ENCODE measurements around the gene TBC1D20.

Gene TBC1D20

GRCh38 chr20:407953-408842 is 54.1 kb downstream of the TBC1D20 start, which contains the start of gene RBCK1:
Gene RBCK1 (plus strand): TSS chr20:408299. CDS start chr20:408758, 459 bp downstream.
- Mint-ChIP-seq H3K4me3 (peak within 1 kb of the TSS; percentile 98), H3K4me1 (peaks cover 46% of the 10 kb centered on the region), H3K9me3 (no peaks in the 10 kb centered on the region), H3K27ac (peak within 1 kb of the TSS; percentile 93), H3K27me3 (no peaks in the 10 kb centered on the region), H3K36me3 (ENCODE audit: low read depth) (peaks cover 42% of the 10 kb centered on the region)
- ATAC-seq: peak; percentile 77
- DNase-seq: peak; percentile 89

DNA sequence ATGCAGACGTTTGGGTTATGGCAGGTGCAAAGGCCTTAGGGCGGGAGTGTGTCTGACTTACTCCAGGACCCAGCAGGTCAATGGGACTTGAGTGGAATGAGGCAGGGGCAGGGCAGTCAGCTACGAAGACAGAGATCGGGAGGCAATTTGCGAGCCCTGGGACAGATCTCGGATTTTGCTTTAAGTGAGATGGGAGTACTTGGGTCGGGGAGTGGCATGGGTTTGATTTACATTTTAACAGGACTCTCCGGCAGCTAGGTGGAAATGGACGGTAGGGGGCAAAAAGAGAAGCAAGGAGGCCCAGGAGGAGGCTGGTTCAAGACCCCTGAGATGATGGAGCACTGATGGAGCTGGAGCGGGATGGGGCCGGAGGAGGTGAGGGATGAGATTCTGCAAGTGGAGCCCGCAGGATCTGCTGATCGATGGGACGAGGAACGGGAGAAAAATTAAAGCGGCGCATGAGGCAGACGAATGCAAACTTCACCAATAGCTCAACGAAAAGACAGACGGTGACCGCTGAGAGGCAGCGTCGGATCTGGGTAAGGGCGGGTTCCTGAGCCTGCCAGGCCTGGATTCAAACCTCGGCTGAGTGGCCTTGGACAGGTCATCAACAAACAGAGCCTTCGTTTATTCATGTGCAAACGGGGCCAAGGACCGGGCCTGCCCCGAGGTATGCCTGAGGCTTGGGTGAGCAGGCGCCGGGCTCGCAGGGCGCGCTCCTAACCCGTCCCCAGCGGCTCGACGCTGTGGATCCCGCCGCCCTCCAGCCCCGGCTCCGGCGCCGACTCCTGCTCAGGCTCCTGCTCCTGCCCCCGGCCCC is 55.0 kb downstream of the TBC1D20 start:
- ATAC-seq (peak; percentile 80), DNase-seq (peak; percentile 75)
- H3K9me3 Mint-ChIP-seq: no peaks in the 10 kb centered on the region
- H3K27me3 Mint-ChIP-seq: no peaks in the 10 kb centered on the region
- peak overlapping the region; percentile 80 for H3K4me3 Mint-ChIP-seq
- peaks cover 34% of the 10 kb centered on the region for H3K36me3 Mint-ChIP-seq (ENCODE audit: low read depth)
- H3K27ac Mint-ChIP-seq: peak overlapping the region; percentile 79
- H3K4me1 Mint-ChIP-seq: peaks cover 43% of the 10 kb centered on the region

GRCh38 chr20:406200-407132 is 55.9 kb downstream of the TBC1D20 start:
- Mint-ChIP-seq H3K9me3 (no peaks in the 10 kb centered on the region), H3K4me1 (peaks cover 43% of the 10 kb centered on the region), H3K27ac (peak overlapping the region; percentile 79), H3K27me3 (no peaks in the 10 kb centered on the region), H3K4me3 (peak overlapping the region; percentile 80), H3K36me3 (ENCODE audit: low read depth) (peaks cover 25% of the 10 kb centered on the region)
- no peak for ATAC-seq
- no peak for DNase-seq

- Mint-ChIP-seq H3K27me3 (no peaks in the 10 kb centered on the region), H3K4me1 (peaks cover 22% of the 10 kb centered on the region), H3K36me3 (ENCODE audit: low read depth) (peaks cover 3% of the 10 kb centered on the region), H3K9me3 (no peaks in the 10 kb centered on the region), H3K27ac (no peak overlapping the region), H3K4me3 (no peak overlapping the region)
- ATAC-seq (no peak), DNase-seq (no peak)
These were observed 58.2 kb downstream of the TBC1D20 start for GRCh38 chr20:404088-404487.

DNA sequence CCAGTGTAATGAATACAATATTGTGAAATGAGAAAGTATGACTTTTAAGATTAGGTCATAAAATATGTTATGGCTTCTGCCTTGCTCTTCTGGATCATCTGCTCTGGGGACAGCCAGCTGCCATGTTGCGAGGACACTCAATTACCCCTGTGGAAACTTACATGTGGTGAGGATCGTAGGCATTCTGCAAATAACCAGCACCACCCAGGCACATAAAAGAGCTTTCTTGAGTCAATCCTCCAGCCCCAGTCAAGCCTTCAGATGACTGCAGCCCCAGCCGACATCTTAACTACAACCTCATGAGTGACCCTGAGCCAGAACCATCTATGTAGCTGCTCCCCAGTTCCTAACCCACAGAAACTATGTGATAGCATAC is 58.8 kb downstream of the TBC1D20 start:
- no peaks in the 10 kb centered on the region for H3K9me3 Mint-ChIP-seq
- H3K4me3 Mint-ChIP-seq: no peak overlapping the region
- ATAC-seq (no peak), DNase-seq (no peak)
- H3K27me3 Mint-ChIP-seq: no peaks in the 10 kb centered on the region
- no peaks in the 10 kb centered on the region for H3K36me3 Mint-ChIP-seq (ENCODE audit: low read depth)
- peaks cover 20% of the 10 kb centered on the region for H3K4me1 Mint-ChIP-seq
- H3K27ac Mint-ChIP-seq: no peak overlapping the region

GRCh38 chr20:402898-403581 is 59.3 kb downstream of the TBC1D20 start:
- H3K27me3 Mint-ChIP-seq: no peaks in the 10 kb centered on the region
- ATAC-seq (no peak), DNase-seq (no peak)
- no peaks in the 10 kb centered on the region for H3K9me3 Mint-ChIP-seq
- H3K4me1 Mint-ChIP-seq: peaks cover 20% of the 10 kb centered on the region
- H3K27ac Mint-ChIP-seq: no peak overlapping the region
- H3K4me3 Mint-ChIP-seq: no peak overlapping the region
- H3K36me3 Mint-ChIP-seq (ENCODE audit: low read depth): peaks cover 2% of the 10 kb centered on the region

DNA sequence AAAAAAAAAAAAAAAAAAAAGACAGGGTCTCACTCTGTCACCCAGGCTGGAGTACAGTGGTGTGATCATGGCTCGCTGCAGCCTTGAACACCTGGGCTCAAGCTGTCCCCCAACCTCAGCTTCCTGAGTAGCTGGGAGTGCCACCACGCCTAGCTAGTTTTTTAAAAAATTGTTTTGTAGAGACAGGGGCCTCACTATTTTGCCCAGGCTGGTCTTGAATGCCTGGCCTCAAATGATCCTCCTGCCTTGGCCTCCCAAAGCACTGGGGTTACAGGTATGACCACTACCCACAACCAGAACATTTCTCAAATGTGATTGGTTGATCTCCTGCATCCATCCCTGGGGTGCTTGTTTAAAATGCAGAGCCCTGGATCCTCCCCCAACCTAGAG is 59.8 kb downstream of the TBC1D20 start:
- ATAC-seq: no peak
- Mint-ChIP-seq H3K27ac (no peak overlapping the region), H3K36me3 (ENCODE audit: low read depth) (peaks cover 8% of the 10 kb centered on the region), H3K27me3 (no peaks in the 10 kb centered on the region), H3K9me3 (no peaks in the 10 kb centered on the region), H3K4me3 (no peak overlapping the region), H3K4me1 (peaks cover 19% of the 10 kb centered on the region)
- no peak for DNase-seq

- Mint-ChIP-seq H3K4me3 (no peak overlapping the region), H3K4me1 (peaks cover 13% of the 10 kb centered on the region), H3K9me3 (no peaks in the 10 kb centered on the region), H3K27ac (peak overlapping the region; percentile 22), H3K27me3 (no peaks in the 10 kb centered on the region), H3K36me3 (ENCODE audit: low read depth) (peaks cover 11% of the 10 kb centered on the region)
- DNase-seq (no peak), ATAC-seq (peak; percentile 41)
These were observed 60.4 kb downstream of the TBC1D20 start for GRCh38 chr20:401682-402495.

DNA sequence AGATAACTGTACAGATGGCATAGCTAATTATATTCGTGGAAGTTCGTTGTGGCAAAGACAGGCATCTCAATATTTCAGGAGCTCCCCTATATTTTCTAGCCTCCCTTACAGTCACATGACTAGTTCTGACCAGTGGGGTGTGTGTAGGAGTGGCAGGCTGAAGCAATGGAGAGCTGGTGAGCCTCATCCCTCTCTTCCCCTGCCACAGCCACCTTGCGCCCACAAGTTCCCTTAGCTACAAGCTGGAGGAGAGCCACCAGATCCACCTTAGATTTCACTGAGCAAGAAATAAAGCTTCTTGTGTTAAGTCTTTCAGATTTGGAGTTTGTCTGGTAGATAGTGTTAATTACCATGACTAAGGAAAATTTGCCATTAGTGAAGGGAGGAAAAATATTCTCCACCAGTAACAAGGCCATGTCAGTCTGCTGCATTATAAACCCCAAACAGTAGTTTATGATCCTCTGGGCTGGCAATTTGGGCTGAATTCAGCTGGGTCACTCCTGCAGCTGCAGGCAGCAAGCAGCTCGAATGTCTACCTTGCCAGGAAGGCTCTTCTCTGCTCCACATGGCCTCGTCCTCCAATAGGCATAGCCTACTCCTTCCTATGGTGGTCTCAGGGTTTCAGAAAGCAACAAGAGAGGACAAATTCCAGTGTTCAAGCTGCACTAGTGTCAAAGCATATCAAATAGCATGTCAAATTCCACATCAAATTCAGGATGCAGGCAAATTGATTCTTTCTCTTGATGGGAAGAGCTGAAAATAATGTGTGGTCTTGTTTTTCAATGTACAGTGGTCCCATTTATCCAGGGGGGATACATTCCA is 61.7 kb downstream of the TBC1D20 start:
- DNase-seq (no peak), ATAC-seq (no peak)
- Mint-ChIP-seq H3K27ac (no peak overlapping the region), H3K36me3 (ENCODE audit: low read depth) (peaks cover 18% of the 10 kb centered on the region), H3K4me3 (no peak overlapping the region), H3K9me3 (no peaks in the 10 kb centered on the region), H3K27me3 (no peaks in the 10 kb centered on the region), H3K4me1 (peaks cover 10% of the 10 kb centered on the region)

GRCh38 chr20:400128-400453 is 62.2 kb downstream of the TBC1D20 start:
- ATAC-seq: no peak
- no peaks in the 10 kb centered on the region for H3K27me3 Mint-ChIP-seq

DNA sequence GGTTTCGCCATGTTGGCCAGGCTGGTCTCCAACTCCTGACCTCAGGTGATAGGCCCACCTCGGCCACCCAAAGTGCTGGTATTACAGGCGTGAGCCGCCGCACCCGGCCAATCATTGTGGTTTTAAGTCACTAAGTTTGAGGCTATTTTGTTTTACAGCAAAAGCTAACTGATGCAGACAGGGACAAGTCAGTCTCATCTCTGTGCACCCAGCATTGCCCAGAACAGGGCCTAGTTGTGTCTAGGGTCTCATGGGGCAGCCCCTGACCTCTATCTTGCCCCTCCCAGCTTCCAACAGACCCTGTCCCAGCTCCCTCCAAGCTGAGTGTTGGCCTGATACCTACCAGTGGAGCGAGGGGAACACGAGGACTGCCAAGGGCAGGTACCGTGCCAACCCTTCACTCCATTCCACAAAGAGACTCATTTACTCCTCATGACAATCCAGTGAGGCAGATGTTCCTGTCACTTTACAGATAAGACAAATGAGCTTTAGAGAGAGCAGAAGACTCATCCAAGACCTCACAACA is 63.1 kb downstream of the TBC1D20 start:
- H3K27me3 Mint-ChIP-seq: no peaks in the 10 kb centered on the region
- peaks cover 10% of the 10 kb centered on the region for H3K4me1 Mint-ChIP-seq
- H3K9me3 Mint-ChIP-seq: no peaks in the 10 kb centered on the region
- no peak overlapping the region for H3K4me3 Mint-ChIP-seq
- H3K36me3 Mint-ChIP-seq (ENCODE audit: low read depth): peaks cover 24% of the 10 kb centered on the region
- no peak for ATAC-seq
- no peak for DNase-seq
- H3K27ac Mint-ChIP-seq: no peak overlapping the region

More at GRCh38 chr20:400128-400453, 62.2 kb downstream of the TBC1D20 start:
- Mint-ChIP-seq H3K27ac (no peak overlapping the region), H3K4me3 (no peak overlapping the region), H3K9me3 (no peaks in the 10 kb centered on the region), H3K4me1 (peaks cover 10% of the 10 kb centered on the region), H3K36me3 (ENCODE audit: low read depth) (peaks cover 21% of the 10 kb centered on the region)
- no peak for DNase-seq

DNA sequence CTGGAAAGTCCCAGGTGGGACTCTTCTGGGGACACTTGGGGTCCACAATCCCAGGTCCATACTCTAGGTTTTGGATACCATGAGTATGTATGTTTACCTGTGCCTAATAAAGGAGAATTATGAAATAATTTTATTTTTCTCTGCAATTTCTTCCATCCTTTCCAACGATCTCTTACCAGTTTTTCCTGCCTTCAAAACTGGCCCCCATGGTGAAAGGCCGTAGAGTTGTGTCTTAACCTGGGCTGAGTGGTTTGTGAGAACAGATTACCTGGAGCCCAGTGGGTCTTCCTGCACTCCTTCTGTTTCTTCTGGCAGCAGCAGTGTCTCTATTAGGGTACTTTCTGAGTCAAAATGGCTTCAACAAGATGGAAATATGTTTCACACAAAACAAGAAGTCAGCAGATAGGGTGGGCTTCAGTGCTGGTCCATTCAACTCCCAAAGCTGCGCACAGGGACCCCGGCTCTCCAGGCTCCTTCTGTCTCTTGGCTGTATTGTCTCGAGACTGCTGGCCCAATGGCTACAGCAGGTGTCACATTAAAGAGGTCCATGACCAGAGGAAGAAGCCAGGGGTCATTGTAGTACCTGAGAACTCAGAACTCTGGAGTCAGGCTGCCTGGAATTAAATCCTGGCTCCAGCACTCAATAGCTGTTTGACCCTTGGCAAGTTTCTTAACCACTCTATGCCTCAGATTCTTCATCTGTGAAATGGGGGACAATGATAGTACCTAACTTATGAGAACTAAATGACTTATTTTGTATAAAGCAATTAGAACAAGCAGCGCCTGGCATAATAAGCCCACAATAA is 64.7 kb downstream of the TBC1D20 start:
- Mint-ChIP-seq H3K27ac (no peak overlapping the region), H3K9me3 (no peaks in the 10 kb centered on the region), H3K36me3 (ENCODE audit: low read depth) (peaks cover 34% of the 10 kb centered on the region), H3K4me1 (peaks cover 7% of the 10 kb centered on the region), H3K27me3 (no peaks in the 10 kb centered on the region), H3K4me3 (no peak overlapping the region)
- DNase-seq (no peak), ATAC-seq (no peak)

Measured in activated naive CD8-positive, alpha-beta T cell treated with anti-CD3 and anti-CD28 coated beads, Interleukin-2, amount 50 U/mL, for 24 hours (primary cell).